A549 (cell line): ENCODE results near the gene SMYD5.

Experiments
- CTCF ChIP-seq: fragments of >200 bp; sonication (Bioruptor Twin); formaldehyde crosslinking; IDR thresholded peaks from 3 replicates; pipeline ENCODE4 v1.5.1; 2016
- E2F6 ChIP-seq: IDR thresholded peaks from 2 replicates; pipeline ENCODE4 v1.6.1; 2012; ENCODE audit warnings: low read depth, borderline replicate concordance
- ELK1 ChIP-seq: fragments of 150-350 bp; IDR thresholded peaks from 2 replicates; pipeline ENCODE4 v1.6.1; 2014; ENCODE audit warnings: low read depth, mild to moderate bottlenecking, low read length
- EP300 ChIP-seq, 2 experiments: fragments of >200 bp; sonication (Bioruptor Twin); formaldehyde crosslinking; IDR thresholded peaks; 2 replicates in 1 of 2; 3 replicates in 1 of 2; pipeline ENCODE4 v1.6.1; 2016 to 2017
- GATA3 ChIP-seq: IDR thresholded peaks from 2 replicates; pipeline ENCODE4 v1.6.1; 2012; ENCODE audit warnings: borderline replicate concordance
- HOXB5 ChIP-seq: fragments of 250-450 bp; sonication (Bioruptor Pico); IDR thresholded peaks from 2 replicates; pipeline ENCODE4 v1.5.0; 2020; ENCODE audit warnings: mild to moderate bottlenecking, moderate library complexity
- JUN ChIP-seq, 2 experiments: fragments of >200 bp; sonication (Bioruptor Twin); formaldehyde crosslinking; IDR thresholded peaks; 2 replicates in 1 of 2; 3 replicates in 1 of 2; pipeline ENCODE4 v1.6.1; 2016 to 2017
- MAX ChIP-seq: IDR thresholded peaks from 2 replicates; pipeline ENCODE4 v1.6.1; 2012
- PBX3 ChIP-seq: IDR thresholded peaks from 2 replicates; pipeline ENCODE4 v1.6.1; 2012
- POLR2A ChIP-seq: IDR thresholded peaks from 2 replicates; pipeline ENCODE4 v1.6.1; 2012; ENCODE audit warnings: mild to moderate bottlenecking, low read length
- REST ChIP-seq: fragments of 200-600 bp; sonication (generic); IDR thresholded peaks from 2 replicates; pipeline ENCODE4 v1.6.1; 2016; ENCODE audit warnings: antibody characterized with exemption, mild to moderate bottlenecking, moderate library complexity
- RNF2 ChIP-seq: fragments of 200-600 bp; sonication (generic); IDR thresholded peaks from 2 replicates; pipeline ENCODE4 v1.6.1; 2016; ENCODE audit warnings: low read depth, mild to moderate bottlenecking, antibody characterized with exemption, moderate library complexity, borderline replicate concordance
- TP53 ChIP-seq: fragments of 250-450 bp; sonication (Bioruptor Pico); IDR thresholded peaks from 2 replicates; pipeline ENCODE4 v1.5.0; 2021; ENCODE audit warnings: mild to moderate bottlenecking, moderate library complexity

GRCh38 chr2:73210696-73211095 lies 3.3 kb upstream of the SMYD5 start:
- TF ChIP-seq HOXB5 (CRISPR knock-in tag) (no peak), JUN (IDR thresholded peaks at IDR 0.05) (no peak), POLR2A (no peak), ELK1 (no peak), CTCF (no peak), GATA3 (no peak), TP53 (no peak), EP300 (IDR thresholded peaks at IDR 0.05) (no peak), RNF2 (no peak), REST (no peak), E2F6 (no peak), MAX (no peak), PBX3 (no peak)
